ENCODE data around the gene LRP1B.
"Not testable (repeated sequence)": the region's sequence is repeated elsewhere in the genome, so short reads cannot be mapped to it uniquely, and the experiment has no call there.

Gene LRP1B

DNA sequence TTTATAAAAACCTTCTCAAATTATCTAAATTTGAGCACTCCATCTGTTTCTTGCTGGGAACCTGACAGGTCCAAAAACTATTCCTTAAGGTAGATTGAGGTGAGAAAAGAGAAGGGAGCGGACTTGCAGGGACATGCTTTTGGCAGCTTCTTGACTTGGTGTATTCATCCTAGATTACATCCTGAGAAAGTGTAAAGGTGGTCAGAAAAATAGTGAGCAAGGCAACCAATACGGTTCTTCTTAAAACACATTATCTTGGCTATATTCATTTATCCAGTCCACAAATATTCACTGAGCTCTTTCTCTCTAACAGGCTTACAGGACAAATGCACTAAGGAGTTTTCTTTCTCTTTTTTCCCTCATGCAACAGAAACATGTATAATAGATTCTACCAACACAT is 230.0 kb downstream of the LRP1B start:
- in situ Hi-C loops (cut with HindIII; ENCODE audit: low sequenced_read_pairs) = no loop called here

DNA sequence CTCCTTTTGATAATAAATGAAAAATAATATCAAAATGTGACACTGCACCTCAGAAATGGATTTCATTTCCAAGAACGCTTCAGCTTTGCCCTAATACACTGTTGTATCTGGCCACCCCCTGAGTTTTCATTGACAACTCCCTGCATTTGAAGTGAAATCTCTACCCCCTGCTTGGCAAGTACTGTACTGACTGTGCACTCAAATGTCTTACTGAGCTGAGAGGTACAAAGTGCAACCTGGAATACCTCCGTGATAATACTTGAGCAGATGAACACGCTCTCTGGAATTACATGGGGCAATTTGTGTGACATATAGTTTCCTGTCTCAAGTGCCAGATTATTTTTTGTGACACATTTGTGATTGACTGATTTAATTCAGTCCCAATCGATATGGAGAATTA is 231.1 kb downstream of the LRP1B start:
- in situ Hi-C loops (cut with HindIII; ENCODE audit: low sequenced_read_pairs) = loop anchor here (5.0 kb wide), 1 partner anchor 38 kb away; no protein-coding TSS in a partner anchor

DNA sequence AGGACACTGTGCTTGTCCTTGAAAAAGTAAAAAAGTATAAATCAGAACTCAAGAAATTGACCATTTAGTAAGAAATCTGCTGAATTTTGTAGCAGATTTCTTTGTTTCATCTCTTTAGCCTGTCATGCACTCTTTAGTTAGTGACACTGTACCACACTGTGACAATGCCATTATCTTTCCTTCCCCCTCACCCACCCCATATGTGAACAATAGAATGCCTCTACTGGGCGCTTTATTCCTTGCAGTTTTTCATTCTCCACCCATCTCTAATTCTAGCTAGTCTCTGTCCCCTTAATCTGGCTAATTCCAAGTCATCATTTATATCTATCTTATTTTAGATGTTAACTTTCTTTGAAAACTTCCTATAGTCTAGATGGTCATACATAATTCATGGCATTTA is 241.0 kb downstream of the LRP1B start:
- in situ Hi-C loops (cut with HindIII; ENCODE audit: low sequenced_read_pairs) = no loop called here

DNA sequence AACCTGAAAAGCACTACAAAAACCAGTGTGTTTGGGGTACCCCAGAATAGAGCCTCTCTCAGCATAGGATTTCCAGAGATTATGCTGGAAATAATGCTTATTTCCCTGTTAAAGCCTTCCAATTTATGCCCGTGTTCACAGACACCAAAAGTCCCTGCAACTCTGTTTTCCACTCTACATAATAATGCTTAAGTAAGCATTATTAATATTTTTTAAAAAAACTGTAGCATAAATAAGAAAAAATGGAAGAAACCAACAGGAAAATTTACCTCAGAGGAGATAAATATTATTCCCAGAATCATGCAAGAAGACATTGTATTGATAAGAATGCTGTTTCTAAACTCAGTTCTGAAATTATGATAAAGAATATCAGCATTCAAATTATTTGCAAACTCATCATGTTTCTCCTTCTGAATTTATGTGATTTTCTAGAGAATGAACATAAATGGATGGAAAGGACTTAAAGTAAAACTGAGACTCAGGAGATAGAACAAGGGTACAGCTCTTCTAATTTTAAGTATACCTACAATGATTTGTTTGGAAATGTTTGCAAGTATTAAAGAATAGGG is 241.7 kb downstream of the LRP1B start:
- in situ Hi-C loops (cut with HindIII; ENCODE audit: low sequenced_read_pairs) = no loop called here

DNA sequence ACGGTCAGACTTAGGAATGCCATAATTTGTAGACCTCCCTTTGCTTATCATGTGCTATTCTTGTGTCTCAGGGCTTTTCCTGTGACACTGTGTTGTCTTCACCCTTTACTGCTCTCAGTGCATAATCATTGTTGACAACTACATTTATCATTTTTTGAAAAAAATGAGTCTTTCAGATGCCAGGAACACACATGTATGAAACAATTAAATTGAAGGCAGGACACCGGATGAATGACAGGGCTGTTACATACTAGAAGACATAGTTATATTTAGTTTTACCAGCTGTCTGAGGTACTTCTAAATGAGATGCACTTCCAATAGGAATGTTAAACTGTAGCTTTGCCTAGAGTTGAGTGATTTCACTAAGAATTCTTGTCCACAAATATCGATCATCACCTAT is 243.5 kb downstream of the LRP1B start:
- in situ Hi-C loops (cut with HindIII; ENCODE audit: low sequenced_read_pairs) = no loop called here

DNA sequence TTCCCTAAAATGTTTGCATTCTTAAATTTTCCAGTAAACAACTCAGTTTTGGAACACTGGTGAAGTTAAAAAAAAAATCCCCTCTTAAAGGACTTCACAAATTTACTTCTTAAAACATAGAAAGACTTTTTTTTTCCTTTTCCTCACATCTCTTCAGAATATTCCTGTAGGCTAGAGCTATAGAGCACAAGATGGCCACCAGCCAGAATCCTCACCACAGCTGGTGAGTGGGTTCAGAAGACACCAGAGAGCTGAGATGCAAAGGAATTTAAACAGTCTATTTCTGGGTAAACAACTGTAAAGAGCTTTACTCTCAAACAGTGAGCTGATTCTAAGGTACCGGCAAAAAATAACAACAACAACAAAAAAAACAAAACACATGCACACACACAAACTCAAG is 252.8 kb downstream of the LRP1B start:
- in situ Hi-C loops (cut with HindIII; ENCODE audit: low sequenced_read_pairs) = no loop called here

DNA sequence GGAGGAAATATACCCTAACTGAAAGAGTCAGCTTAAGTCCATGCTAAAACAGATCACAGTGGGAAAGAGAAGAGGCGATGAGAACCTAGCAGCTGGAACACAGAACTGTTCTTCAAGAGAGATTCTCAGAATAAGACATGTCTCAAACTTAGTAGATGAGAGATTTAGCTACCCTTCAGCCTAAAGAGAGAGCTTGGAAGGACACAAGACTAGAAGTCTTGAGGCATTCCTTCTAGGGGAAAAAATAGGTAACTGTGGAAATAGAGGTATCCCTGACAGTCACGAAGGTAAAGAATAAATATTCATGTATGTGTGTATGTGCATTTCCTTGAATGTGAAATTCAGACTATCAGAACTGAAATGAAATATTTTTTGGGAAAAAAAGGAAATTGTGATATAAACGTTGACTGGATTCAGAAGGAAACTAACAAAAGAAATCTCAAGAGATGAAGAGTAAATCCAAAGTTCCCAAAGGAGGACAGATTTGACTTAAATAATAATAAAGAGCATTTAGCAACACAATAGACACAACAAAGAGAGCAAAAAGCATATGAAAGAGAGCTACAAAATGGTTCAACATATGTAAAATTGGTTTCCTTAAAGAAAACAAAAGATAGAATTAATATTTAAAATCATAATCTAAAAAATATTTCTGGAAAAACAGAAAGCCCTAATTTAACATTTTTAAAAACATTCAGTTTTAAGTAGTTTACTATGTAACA is 258.7 kb downstream of the LRP1B start:
- in situ Hi-C loops (cut with HindIII; ENCODE audit: low sequenced_read_pairs) = no loop called here

DNA sequence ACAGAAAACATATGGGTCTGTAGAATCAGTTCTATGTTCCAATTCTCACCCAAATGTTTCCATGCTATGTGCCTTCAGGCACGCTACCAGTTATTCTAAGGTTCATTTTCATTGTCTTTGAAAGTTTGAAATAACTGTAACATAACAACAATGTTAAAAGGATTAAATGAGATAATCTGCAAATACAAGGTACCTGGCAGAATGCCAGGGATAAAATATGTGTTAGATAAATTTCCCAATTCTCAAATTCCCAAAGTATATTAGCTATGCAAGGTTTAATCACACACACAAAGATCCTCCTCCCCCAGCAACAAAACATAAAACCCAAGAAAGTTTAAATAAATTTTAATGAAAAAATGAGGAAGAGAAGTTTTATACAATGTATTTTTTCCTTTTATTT is 261.2 kb downstream of the LRP1B start:
- in situ Hi-C loops (cut with HindIII; ENCODE audit: low sequenced_read_pairs) = no loop called here

DNA sequence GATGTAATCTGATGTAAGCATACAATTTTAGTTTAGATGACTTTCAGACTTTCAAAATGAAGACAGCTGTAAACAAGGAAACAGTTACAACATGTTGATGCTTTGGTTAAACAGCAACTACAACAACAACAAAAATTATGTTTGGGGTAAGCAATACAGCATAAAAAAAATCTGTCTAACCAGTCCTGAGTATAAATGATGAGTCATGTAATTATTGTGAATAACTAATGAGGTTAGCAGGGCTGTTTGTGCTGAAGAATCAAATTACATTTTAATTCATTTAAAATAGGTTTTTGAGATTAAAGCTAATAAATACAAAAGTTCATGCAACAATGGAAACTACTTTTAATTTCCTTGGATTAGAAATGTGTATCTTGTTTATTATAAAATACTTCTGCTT is 266.9 kb downstream of the LRP1B start:
- in situ Hi-C loops (cut with HindIII; ENCODE audit: low sequenced_read_pairs) = no loop called here

DNA sequence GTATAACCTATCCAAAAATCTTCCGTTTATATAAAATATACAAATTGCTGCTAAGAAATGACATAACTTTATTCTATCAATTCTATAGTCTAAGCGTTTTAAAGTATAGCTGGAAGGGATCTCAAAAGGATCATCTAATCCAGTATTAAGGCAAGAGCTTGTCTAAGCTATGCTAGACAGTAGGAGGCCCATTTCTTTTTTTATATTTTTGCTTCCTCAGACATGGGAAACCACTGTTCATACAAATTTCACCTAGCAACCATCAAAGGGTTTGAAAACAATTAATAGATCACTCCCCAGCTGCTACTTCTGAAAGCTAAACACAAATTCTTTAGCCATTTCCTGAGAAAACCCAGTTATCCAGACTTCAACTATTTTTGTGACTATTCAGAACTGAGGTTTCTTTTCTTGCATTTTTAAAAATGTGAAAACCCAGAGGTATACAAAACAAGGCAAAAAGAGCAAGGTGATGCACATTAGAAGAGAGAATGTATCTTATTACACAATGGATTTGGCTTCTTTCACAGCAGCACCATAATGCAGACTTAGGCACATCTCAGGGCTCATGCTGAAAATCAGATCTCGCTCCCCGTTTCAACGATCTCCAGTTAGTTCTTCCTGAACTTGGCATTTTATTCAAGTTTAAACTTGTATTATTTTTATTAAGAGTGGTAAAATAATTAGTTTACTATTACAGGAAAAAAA is 274.4 kb downstream of the LRP1B start:
- in situ Hi-C loops (cut with HindIII; ENCODE audit: low sequenced_read_pairs) = no loop called here

DNA sequence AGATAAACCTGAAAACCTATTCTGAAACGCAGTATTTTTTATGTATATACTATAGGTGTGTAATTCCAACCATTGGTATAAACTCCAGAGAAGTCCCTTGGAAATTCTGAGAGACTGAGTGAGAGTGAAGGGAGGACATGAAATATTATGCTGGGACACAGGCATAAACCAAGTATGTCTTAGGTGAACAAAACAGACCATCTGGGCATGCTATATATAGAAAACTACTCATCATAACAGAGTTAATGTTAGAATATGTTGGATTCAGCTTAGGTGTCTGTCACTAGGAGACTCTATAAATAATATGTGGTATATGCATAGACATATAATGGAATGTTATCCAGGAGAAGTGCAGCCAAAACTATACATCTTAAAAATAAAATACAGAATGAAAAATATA is 282.6 kb downstream of the LRP1B start:
- in situ Hi-C loops (cut with HindIII; ENCODE audit: low sequenced_read_pairs) = no loop called here

DNA sequence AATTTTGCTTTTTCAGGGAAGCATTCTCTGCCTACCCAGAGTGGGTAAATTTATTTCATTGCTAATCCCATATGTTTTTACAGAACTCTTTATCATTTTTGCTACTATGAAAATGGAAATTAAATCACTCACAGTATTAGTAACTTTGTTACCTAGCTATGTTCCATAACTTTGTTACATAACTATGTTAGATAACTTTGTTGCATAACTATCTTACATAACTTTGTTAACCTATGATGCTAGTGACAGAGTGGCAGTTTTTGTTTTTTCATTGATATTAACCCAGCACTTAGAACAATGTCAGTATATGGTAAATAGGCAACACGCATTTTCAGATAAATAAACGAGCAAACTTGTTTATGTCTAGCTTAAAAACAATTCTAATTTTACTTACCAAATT is 286.6 kb downstream of the LRP1B start:
- in situ Hi-C loops (cut with HindIII; ENCODE audit: low sequenced_read_pairs) = no loop called here

DNA sequence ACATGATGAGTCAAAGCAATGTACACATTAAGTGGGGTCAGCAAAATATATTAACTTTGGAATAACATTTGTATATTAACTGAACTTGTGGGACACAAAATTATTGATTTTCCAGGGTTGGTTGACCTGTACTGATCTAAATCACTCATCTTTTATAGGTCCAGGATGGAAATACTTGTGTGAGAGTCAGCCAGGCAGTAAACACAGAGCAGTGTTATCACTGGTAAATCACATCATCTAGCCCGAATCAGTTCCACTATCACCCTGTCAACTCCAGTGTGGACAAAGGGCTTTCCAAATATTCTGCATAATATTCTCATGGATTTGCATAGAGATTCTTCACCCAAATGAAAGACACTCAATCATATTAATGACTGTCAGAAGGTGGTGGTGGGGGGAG is 295.7 kb downstream of the LRP1B start:
- in situ Hi-C loops (cut with HindIII; ENCODE audit: low sequenced_read_pairs) = no loop called here

DNA sequence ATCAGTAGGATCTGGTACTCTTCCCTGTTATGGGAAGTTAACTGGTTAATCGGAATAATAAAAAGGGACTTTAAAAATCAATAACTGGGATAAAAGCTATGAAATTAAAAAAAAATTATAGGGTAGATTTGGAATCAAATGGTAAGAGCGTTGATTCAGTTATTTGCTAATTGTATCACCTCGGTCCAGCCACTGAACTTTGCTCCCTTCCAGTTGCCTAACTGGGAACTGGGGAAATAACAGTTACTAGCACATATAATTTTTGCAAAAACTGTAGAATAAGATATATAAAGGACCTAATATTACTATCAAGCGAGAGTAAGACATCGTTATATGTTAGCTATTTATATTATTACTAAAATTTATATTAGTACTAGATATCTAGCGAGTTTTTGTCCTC is 302.1 kb downstream of the LRP1B start:
- in situ Hi-C loops (cut with HindIII; ENCODE audit: low sequenced_read_pairs) = no loop called here

DNA sequence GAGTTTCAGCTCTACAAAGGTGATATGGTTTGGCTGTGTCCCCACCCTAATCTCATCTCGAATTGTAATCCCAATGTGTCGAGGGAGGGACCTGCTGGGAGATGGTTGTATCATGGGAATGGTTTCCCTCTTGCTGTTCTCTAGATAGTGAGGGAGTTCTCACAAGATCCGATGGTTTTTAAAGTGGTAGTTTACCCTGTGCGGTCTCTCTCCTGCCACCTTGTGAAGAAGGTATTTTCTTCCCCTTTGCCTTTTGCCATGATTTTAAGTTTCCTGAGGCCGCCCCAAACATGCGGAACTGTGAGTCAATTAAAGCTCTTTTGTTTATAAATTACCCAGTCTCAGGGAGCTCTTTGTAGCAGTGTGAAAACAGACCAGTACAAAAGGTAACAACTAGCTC is 306.0 kb downstream of the LRP1B start:
- in situ Hi-C loops (cut with HindIII; ENCODE audit: low sequenced_read_pairs) = no loop called here

DNA sequence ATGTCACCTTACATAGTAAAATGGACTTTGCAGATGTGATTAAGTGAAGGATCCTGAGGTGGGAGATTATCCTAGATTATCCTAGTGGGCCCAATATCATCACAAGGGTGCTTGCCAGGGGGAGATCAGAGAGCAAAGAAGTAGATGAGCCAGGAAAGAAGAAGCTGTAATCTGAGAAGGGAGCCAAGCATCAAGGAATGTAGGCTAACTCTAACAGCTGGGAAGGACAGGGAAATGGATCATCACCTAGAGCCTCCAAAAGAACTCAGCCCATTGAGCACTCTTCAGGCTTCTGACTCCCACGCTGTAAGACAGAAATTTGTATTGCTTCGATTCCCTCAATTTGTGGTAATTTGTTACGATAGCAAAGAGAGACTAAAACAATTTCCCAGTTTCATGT is 309.9 kb downstream of the LRP1B start:
- in situ Hi-C loops (cut with HindIII; ENCODE audit: low sequenced_read_pairs) = no loop called here

DNA sequence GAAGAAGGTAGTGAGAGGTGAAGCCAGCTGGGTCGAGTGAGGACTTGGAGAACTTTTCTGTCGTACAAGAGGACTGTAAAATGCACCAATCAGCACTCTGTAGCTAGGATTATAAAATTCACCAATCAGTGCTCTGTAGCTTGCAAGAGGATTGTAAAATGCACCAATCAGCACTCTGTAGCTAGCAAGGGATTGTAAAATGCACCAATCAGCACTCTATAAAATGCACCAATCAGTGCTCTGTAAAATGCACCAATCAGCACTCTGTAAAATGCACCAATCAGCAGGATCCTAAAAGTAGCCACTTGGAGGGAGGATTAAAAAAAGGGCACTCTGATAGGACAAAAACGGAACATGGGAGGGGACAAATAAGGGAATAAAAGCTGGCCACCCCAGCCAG is 315.5 kb downstream of the LRP1B start:
- in situ Hi-C loops (cut with HindIII; ENCODE audit: low sequenced_read_pairs) = not testable (repeated sequence)

DNA sequence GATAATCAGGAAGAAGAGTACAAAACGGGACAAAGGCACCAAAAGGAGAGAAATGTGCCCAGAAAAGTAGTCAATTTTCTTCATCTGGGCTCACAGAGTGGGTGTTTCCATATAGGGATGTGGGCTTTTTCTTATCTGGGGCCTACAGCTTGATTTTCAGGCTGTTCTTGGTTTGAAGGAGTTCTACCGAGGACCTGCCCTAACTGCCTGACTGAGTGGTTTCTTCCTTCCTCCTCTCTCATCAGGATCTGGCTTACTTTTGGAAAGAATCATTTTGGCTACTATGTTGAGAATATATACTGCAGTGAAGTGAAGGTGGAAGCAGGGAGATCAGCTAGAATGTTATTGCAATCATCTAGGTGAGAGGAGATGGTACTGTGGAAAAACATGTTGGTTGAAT is 316.7 kb downstream of the LRP1B start:
- in situ Hi-C loops (cut with HindIII; ENCODE audit: low sequenced_read_pairs) = no loop called here

DNA sequence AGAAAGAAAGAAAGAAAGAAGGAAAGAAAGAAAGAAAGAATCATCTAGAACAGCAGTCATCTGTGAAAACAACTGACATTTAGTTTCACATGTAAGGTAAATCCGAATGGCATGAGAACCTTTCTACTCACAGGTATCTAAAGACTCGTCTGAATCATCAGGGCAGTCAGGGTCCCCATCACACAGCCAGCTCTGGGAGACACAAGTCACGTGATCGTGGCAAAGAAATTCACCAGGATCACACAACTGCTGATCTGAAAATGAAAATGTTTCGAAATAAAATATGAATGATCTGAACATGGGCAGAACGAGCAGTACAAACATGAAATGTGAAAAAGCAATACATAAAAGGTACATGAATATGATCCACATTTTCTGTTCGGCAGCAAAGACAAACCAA is 320.7 kb downstream of the LRP1B start:
- in situ Hi-C loops (cut with HindIII; ENCODE audit: low sequenced_read_pairs) = no loop called here

DNA sequence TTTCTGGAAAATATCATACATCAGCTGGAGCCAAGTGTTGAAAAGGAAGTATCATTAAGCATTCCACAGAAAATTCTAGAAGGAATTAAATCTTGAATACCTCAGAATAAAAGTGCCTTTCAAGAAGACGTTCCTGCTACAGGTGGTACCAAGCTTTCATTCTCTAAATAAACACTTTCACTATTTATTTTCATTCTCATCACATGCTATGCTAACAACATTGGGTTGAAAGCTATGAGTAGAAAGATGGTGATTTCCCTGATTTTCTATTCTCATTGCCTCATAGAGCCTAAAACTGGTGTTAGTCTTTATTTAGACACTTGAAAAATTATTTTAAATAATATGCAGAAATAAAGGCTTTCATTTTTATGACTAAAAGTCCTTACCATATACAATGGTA is 324.7 kb downstream of the LRP1B start:
- in situ Hi-C loops (cut with HindIII; ENCODE audit: low sequenced_read_pairs) = loop anchor here (5.0 kb wide), 1 partner anchor 54 kb away; no protein-coding TSS in a partner anchor

DNA sequence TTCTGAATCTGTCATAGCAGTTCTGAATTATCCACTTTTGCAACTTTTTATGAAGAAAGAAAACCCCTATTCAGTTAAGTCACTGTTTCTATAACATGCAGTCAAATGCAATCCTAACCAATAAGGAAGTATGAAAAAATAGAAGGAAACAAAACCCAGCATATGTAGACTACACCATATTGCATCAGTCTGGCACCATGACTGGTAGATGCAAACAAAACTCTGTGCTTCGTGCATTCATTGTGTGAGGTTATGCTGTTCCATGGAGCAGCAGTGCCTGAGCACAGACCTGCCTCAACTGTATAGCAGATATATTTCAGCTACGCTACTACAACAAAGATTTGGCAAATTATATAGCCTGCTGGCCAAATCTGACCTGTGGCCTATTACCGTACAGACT is 325.5 kb downstream of the LRP1B start:
- in situ Hi-C loops (cut with HindIII; ENCODE audit: low sequenced_read_pairs) = loop anchor here (5.0 kb wide), 1 partner anchor 53 kb away; no protein-coding TSS in a partner anchor

DNA sequence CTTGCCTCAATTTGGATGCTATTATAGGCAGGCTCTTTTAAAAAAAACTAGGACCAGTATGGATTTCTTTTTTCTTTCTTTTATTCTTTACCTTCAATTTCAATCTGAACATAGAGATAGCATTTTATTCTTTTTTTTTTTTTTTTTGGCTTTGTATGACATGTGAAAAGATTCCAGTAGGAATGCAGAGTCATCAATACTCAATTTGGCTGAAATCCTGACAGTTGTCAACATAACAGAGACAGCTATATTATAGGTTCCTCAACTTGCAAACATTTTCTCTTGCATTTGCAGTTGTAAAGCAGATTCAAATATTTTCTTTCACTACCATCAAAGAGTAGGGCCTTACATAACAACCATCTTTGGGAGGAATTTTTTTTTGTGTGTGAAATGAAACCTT is 334.4 kb downstream of the LRP1B start:
- in situ Hi-C loops (cut with HindIII; ENCODE audit: low sequenced_read_pairs) = no loop called here

Measured in endothelial cell of hepatic sinusoid (primary cell).